SU-DHL-6 (cell line): ENCODE measurements around the gene NRG3.

ENCODE experiments used
- H2AFZ ChIP-seq: fragments of 200-600 bp; sonication (generic); 2 replicates; pipeline ENCODE4 v1.6.1; 2014; ENCODE audit warnings: low read depth, mild to moderate bottlenecking, moderate library complexity, mixed read lengths, antibody characterized with exemption, low read length; ENCODE audit not compliant: severe bottlenecking
- H3F3A ChIP-seq: fragments of 200-600 bp; shearing (Covaris generic); 2 replicates; pipeline ENCODE4 v1.6.0; 2016; ENCODE audit warnings: antibody characterized with exemption, mild to moderate bottlenecking; ENCODE audit not compliant: insufficient read depth
- H3K27ac ChIP-seq: fragments of 200-600 bp; sonication (generic); 2 replicates; pipeline ENCODE4 v1.5.1; 2016; ENCODE audit warnings: low read depth, mild to moderate bottlenecking, low read length, moderate library complexity, mixed read lengths
- H3K27me3 ChIP-seq: fragments of 200-600 bp; sonication (generic), shearing (Covaris generic); 2 replicates; pipeline ENCODE4 v1.6.0; 2014; ENCODE audit warnings: mild to moderate bottlenecking, low read length
- H3K36me3 ChIP-seq: fragments of 200-600 bp; sonication (generic); 2 replicates; pipeline ENCODE4 v1.6.1; 2014; ENCODE audit warnings: mild to moderate bottlenecking, low read length, mixed read lengths
- H3K4me2 ChIP-seq: fragments of 300-600, 200-600 bp; shearing (Covaris generic), sonication (generic); 2 replicates; pipeline ENCODE4 v1.6.0; 2014; ENCODE audit warnings: low read length, low read depth, mild to moderate bottlenecking; ENCODE audit not compliant: poor library complexity, severe bottlenecking
- H3K4me3 ChIP-seq: fragments of 200-600 bp; sonication (generic); 2 replicates; pipeline ENCODE4 v1.5.1; 2014; ENCODE audit warnings: antibody characterized with exemption, low read length, mild to moderate bottlenecking, mixed read lengths; ENCODE audit not compliant: insufficient read depth, poor library complexity, severe bottlenecking
- H3K79me2 ChIP-seq: fragments of 200-600 bp; sonication (generic); 2 replicates; pipeline ENCODE4 v1.6.1; 2014; ENCODE audit warnings: mild to moderate bottlenecking, low read length, moderate library complexity; ENCODE audit not compliant: insufficient read depth
- H3K9ac ChIP-seq: fragments of 200-600 bp; sonication (generic); 2 replicates; pipeline ENCODE4 v1.7.0; 2014; ENCODE audit warnings: mild to moderate bottlenecking, low read length
- H3K9me2 ChIP-seq: fragments of 200-600 bp; sonication (generic); replicated peaks from 2 replicates; pipeline ENCODE4 v1.6.1; 2014; ENCODE audit warnings: low read length; ENCODE audit not compliant: insufficient read depth
- H3K9me3 ChIP-seq: fragments of 200-600 bp; sonication (generic); 2 replicates; pipeline ENCODE4 v1.6.1; 2014; ENCODE audit warnings: low read length, mixed read lengths; ENCODE audit not compliant: insufficient read depth
- H4K20me1 ChIP-seq: fragments of 200-600 bp; sonication (generic); 2 replicates; pipeline ENCODE4 v1.6.1; 2014; ENCODE audit warnings: low read depth, mild to moderate bottlenecking, antibody characterized with exemption, low read length, moderate library complexity, mixed read lengths
- EZH2phosphoT487 ChIP-seq: fragments of 200-600 bp; sonication (generic), shearing (Covaris generic); conservative IDR thresholded peaks from 2 replicates; pipeline ENCODE4 v1.6.1; 2018; ENCODE audit warnings: mild to moderate bottlenecking, antibody characterized with exemption, low read length, moderate library complexity, mixed read lengths
- TF ChIP-seq, protein P1 (sequence below): fragments of 200-600 bp; sonication (generic); IDR thresholded peaks from one replicate; pipeline ENCODE4 v1.5.1; 2017; ENCODE audit warnings: antibody characterized with exemption, mild to moderate bottlenecking, low read length, moderate library complexity; ENCODE audit not compliant: insufficient read depth, poor library complexity, severe bottlenecking

The NRG3 gene

GRCh38 chr10:81838950-81839349, 36.0 kb upstream of the NRG3 start:
- Histone ChIP-seq H3K4me2 (no peak overlapping the region), H3K4me3 (no peak overlapping the region), H4K20me1 (no peaks in the 10 kb centered on the region), H3K9me3 (no peaks in the 10 kb centered on the region), H3F3A (no peaks in the 10 kb centered on the region), H3K36me3 (no peaks in the 10 kb centered on the region), H3K27me3 (no peaks in the 10 kb centered on the region), H3K27ac (no peak overlapping the region), H3K9ac (no peak overlapping the region), H2AFZ (no peak overlapping the region), H3K79me2 (no peaks in the 10 kb centered on the region), H3K9me2 (no peaks in the 10 kb centered on the region)
- no peak for TF ChIP-seq EZH2phosphoT487

DNA sequence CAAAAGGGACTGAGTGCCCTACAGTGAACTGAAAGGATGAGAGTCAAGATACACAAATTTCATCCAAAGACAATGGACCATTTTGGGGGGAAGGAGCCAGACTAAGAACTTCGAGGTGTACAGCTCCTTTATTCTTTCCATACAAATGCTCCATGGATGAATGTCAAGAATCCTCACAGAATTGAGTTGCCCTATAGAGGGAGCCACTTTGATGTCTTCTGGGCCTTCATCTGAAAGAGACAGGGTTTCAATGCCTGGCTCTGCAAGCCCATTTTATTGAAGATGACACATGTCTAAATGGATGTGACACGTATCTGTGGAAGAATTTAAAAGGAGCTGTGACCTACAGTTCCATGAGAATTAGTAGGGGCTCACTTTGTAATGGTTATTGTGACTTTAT, 32.0 kb upstream of the NRG3 start:
- H3K4me2 ChIP-seq = no peak overlapping the region
- no peak overlapping the region for H3K4me3 ChIP-seq
- H4K20me1 ChIP-seq = no peaks in the 10 kb centered on the region
- no peaks in the 10 kb centered on the region for H3K9me2 ChIP-seq
- no peaks in the 10 kb centered on the region for H3K36me3 ChIP-seq
- H3F3A ChIP-seq = no peaks in the 10 kb centered on the region
- no peaks in the 10 kb centered on the region for H3K27me3 ChIP-seq
- H2AFZ ChIP-seq = no peak overlapping the region
- TF ChIP-seq, protein P1, sequence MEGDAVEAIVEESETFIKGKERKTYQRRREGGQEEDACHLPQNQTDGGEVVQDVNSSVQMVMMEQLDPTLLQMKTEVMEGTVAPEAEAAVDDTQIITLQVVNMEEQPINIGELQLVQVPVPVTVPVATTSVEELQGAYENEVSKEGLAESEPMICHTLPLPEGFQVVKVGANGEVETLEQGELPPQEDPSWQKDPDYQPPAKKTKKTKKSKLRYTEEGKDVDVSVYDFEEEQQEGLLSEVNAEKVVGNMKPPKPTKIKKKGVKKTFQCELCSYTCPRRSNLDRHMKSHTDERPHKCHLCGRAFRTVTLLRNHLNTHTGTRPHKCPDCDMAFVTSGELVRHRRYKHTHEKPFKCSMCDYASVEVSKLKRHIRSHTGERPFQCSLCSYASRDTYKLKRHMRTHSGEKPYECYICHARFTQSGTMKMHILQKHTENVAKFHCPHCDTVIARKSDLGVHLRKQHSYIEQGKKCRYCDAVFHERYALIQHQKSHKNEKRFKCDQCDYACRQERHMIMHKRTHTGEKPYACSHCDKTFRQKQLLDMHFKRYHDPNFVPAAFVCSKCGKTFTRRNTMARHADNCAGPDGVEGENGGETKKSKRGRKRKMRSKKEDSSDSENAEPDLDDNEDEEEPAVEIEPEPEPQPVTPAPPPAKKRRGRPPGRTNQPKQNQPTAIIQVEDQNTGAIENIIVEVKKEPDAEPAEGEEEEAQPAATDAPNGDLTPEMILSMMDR = no peak
- no peak for TF ChIP-seq EZH2phosphoT487
- no peaks in the 10 kb centered on the region for H3K9me3 ChIP-seq
- H3K27ac ChIP-seq = no peak overlapping the region
- H3K9ac ChIP-seq = no peak overlapping the region
- no peaks in the 10 kb centered on the region for H3K79me2 ChIP-seq

DNA sequence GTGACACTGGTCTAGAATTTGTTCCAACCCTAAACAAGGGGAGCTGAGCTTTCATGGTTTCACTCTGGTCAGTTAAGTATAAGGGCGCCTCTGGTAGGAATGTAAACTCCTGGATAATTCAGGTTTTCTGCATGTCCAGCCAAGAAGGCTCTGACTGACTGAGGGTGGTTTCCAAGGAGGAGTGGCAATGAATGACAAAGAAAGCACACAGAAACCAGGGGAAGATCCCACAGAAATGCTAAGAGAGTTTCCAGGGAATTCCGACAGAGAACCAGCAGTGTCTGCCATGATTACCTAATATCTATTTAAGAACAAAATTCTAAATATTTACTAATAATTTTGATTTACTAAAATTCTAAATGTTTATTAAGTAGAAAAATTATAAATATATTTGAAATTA, 27.3 kb upstream of the NRG3 start:
- H3K36me3 ChIP-seq = no peaks in the 10 kb centered on the region
- no peaks in the 10 kb centered on the region for H3K27me3 ChIP-seq
- no peaks in the 10 kb centered on the region for H3F3A ChIP-seq
- no peak overlapping the region for H2AFZ ChIP-seq
- H3K4me3 ChIP-seq = no peak overlapping the region
- H3K79me2 ChIP-seq = no peaks in the 10 kb centered on the region
- no peaks in the 10 kb centered on the region for H3K9me2 ChIP-seq
- no peaks in the 10 kb centered on the region for H4K20me1 ChIP-seq
- H3K4me2 ChIP-seq = no peak overlapping the region
- no peak for TF ChIP-seq EZH2phosphoT487
- TF ChIP-seq, protein P1 = no peak
- H3K27ac ChIP-seq = no peak overlapping the region
- no peak overlapping the region for H3K9ac ChIP-seq
- H3K9me3 ChIP-seq = no peaks in the 10 kb centered on the region

DNA sequence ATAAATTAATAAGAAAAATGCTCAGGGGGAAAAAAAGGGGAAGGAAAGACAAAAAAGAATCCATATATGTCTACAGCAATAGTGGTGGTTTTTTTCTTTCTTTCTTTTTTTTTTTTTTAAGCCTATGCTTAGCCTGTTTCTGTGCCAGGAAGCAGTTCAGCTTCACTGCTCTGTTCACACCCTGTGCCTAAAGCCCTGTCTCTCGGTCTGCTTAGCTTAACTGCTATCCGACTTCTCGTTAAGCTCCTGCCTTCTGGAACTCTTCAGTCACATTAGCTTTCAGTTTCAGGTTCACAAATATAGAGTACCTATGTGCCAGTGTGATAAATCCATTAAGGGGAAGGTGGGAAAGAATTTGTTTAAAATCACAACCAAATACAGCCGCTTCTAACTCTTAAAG, 26.5 kb upstream of the NRG3 start:
- Histone ChIP-seq H2AFZ (no peak overlapping the region), H3K9ac (no peak overlapping the region), H3K27ac (no peak overlapping the region), H3K4me2 (no peak overlapping the region), H3K36me3 (no peaks in the 10 kb centered on the region), H3K79me2 (no peaks in the 10 kb centered on the region), H3F3A (no peaks in the 10 kb centered on the region), H3K4me3 (no peak overlapping the region), H3K9me2 (no peaks in the 10 kb centered on the region), H3K9me3 (no peaks in the 10 kb centered on the region), H4K20me1 (no peaks in the 10 kb centered on the region), H3K27me3 (no peaks in the 10 kb centered on the region)
- TF ChIP-seq EZH2phosphoT487 = no peak
- TF ChIP-seq, protein P1 = no peak
